Ramos (cell line): ENCODE data around the gene MAVS.
"Not testable (repeated sequence)": the region's sequence is repeated elsewhere in the genome, so short reads cannot be mapped to it uniquely, and the experiment has no call there.

Experiments used
- in situ Hi-C: fragments of 300-500 bp; cut with MboI; formaldehyde crosslinking; loops from one replicate; pipeline ENCODE4 v1.14.3; 2022; ENCODE audit warnings: low sequenced_read_pairs; ENCODE audit not compliant: unreplicated experiment

MAVS gene

GRCh38 chr20:3813848-3814581 is 32.6 kb upstream of the MAVS start:
- in situ Hi-C loops, result no loop called here

GRCh38 chr20:3814928-3815495 is 31.6 kb upstream of the MAVS start:
- in situ Hi-C loops, result no loop called here

- in situ Hi-C loops, result no loop called here
Observed at GRCh38 chr20:3815703-3816315, 30.8 kb upstream of the MAVS start.

- in situ Hi-C loops, result no loop called here
Observed at GRCh38 chr20:3818155-3819151, 28.2 kb upstream of the MAVS start.

- in situ Hi-C loops, result no loop called here
Observed at GRCh38 chr20:3819411-3820047, 27.1 kb upstream of the MAVS start.

GRCh38 chr20:3820048-3820900 is 26.4 kb upstream of the MAVS start, which contains the start of gene AP5S1:
TSS of gene AP5S1 (plus strand) at chr20:3820547. CDS start at chr20:3822118, 1,571 bp downstream.
- in situ Hi-C loops, result no loop called here

- in situ Hi-C loops, result no loop called here
Observed at GRCh38 chr20:3820901-3821727, 25.5 kb upstream of the MAVS start.

- in situ Hi-C loops, result no loop called here
Observed at GRCh38 chr20:3821996-3822395, 24.6 kb upstream of the MAVS start.

GRCh38 chr20:3823881-3824280 is 22.8 kb upstream of the MAVS start:
- in situ Hi-C loops, result no loop called here

- in situ Hi-C loops, result no loop called here
Observed at GRCh38 chr20:3825526-3825925, 21.1 kb upstream of the MAVS start.

GRCh38 chr20:3826420-3826819 is 20.2 kb upstream of the MAVS start:
- in situ Hi-C loops, result no loop called here

- in situ Hi-C loops, result no loop called here
Observed at GRCh38 chr20:3828798-3829197, 17.8 kb upstream of the MAVS start.

- in situ Hi-C loops, result not testable (repeated sequence)
Observed at GRCh38 chr20:3829891-3830290, 16.7 kb upstream of the MAVS start.

GRCh38 chr20:3836132-3836531 is 10.5 kb upstream of the MAVS start:
- in situ Hi-C loops, result no loop called here

- in situ Hi-C loops, result no loop called here
Observed at GRCh38 chr20:3839328-3839727, 7.3 kb upstream of the MAVS start.

GRCh38 chr20:3840201-3840600 is 6.4 kb upstream of the MAVS start:
- in situ Hi-C loops, result not testable (repeated sequence)

GRCh38 chr20:3842348-3842930 is 4.2 kb upstream of the MAVS start:
- in situ Hi-C loops, result no loop called here

GRCh38 chr20:3843490-3843889 is 3.1 kb upstream of the MAVS start:
- in situ Hi-C loops, result no loop called here
